ENCODE data around the gene AKT1.

- TF ChIP-seq POLR2A (IDR thresholded peaks at IDR 0.05) (no peak), CTCF (IDR thresholded peaks at IDR 0.05) (no peak), EP300 (IDR thresholded peaks at IDR 0.05) (no peak)
Observed at GRCh38 chr14:104781271-104782077, 14.1 kb downstream of the AKT1 start.

Data from gastroesophageal sphincter (tissue), 3 donors.